C4-2B (cell line): ENCODE data around the gene SNRNP35.

Experiments
- H3K27ac ChIP-seq: fragments of 450-650 bp; 2 replicates; pipeline ENCODE4 v1.5.1; 2017
- CTCF ChIP-seq: fragments of 450-650 bp; conservative IDR thresholded peaks from 2 replicates; pipeline ENCODE4 v1.5.1; 2017; ENCODE audit warnings: mild to moderate bottlenecking
- ZFX ChIP-seq: fragments of 450-650 bp; IDR thresholded peaks from 2 replicates; pipeline ENCODE4 v1.6.1; 2017

The SNRNP35 gene

GRCh38 chr12:123497065-123497464, 39.1 kb downstream of the SNRNP35 start:
- no peak overlapping the region for H3K27ac ChIP-seq
- TF ChIP-seq ZFX, result no peak
- TF ChIP-seq CTCF, result no peak

- no peak overlapping the region for H3K27ac ChIP-seq
- TF ChIP-seq ZFX (no peak), CTCF (no peak)
Measured at GRCh38 chr12:123498126-123498825, 40.3 kb downstream of the SNRNP35 start.

- TF ChIP-seq CTCF (no peak), ZFX (no peak)
- H3K27ac ChIP-seq, result no peak overlapping the region
Measured at GRCh38 chr12:123499332-123499731, 41.4 kb downstream of the SNRNP35 start.

- H3K27ac ChIP-seq, result no peak overlapping the region
Measured at GRCh38 chr12:123502163-123502704, 44.3 kb downstream of the SNRNP35 start.

GRCh38 chr12:123506059-123506842, 48.3 kb downstream of the SNRNP35 start:
- TF ChIP-seq CTCF, result no peak
- TF ChIP-seq ZFX, result no peak
- H3K27ac ChIP-seq, result no peak overlapping the region

More at GRCh38 chr12:123502163-123502704, 44.3 kb downstream of the SNRNP35 start:
- no peak for TF ChIP-seq ZFX
- no peak for TF ChIP-seq CTCF

- no peak overlapping the region for H3K27ac ChIP-seq
- TF ChIP-seq ZFX, result no peak
- no peak for TF ChIP-seq CTCF
Measured at GRCh38 chr12:123506843-123507236, 48.9 kb downstream of the SNRNP35 start.
